Astrocyte (in vitro differentiated cells and primary cell): ENCODE data around the gene ANAPC13.

ENCODE experiments used
- CTCF ChIP-seq: IDR thresholded peaks from 2 replicates; pipeline ENCODE4 v1.5.1; 2011; ENCODE audit warnings: low read depth, mild to moderate bottlenecking, inconsistent platforms, low read length, moderate library complexity; ENCODE audit not compliant: insufficient read depth
- EZH2 ChIP-seq: IDR thresholded peaks from 2 replicates; pipeline ENCODE4 v1.6.1; 2012; ENCODE audit warnings: mild to moderate bottlenecking, low read length, inconsistent platforms; ENCODE audit not compliant: insufficient read depth

GRCh38 chr3:134495980-134496379 lies 10.2 kb upstream of the ANAPC13 start:
- no peak for TF ChIP-seq CTCF
- TF ChIP-seq EZH2: no peak
